ENCODE results near the gene ICE1. TPM values are rescaled to one million over a fixed set of nuclear protein-coding genes. Genes with fewer than 3 reads are reported as not detected.
A peak's percentile ranks its signal among the peaks of the same experiment; 100 is the strongest.

The ICE1 gene
- total and polyA plus RNA-seq, 3 donors from 2014 or later: 13.8 to 35.6 (median 34.5) TPM

- no peak overlapping the region for H3K4me3 ChIP-seq
- intact Hi-C loops (cut with DNase I; ENCODE audit: low total_unique reads): loop anchor here (10.0 kb wide), 1 partner anchor 284 kb away; no protein-coding TSS in a partner anchor
- peaks cover 10% of the 10 kb centered on the region for H3K4me1 ChIP-seq
- no peaks in the 10 kb centered on the region for H3K9me3 ChIP-seq
- no peak overlapping the region for H3K27ac ChIP-seq
- H3K36me3 ChIP-seq (ENCODE audit: low read depth, missing control alignments): no peaks in the 10 kb centered on the region
- no peak for DNase-seq
- no peaks in the 10 kb centered on the region for H3K27me3 ChIP-seq
- 86 to 92% methylated on average over 7 of the region's 7 CpGs for WGBS, 2 donors
- TF ChIP-seq CTCF (IDR thresholded peaks at IDR 0.05): no peak
- TF ChIP-seq POLR2A (IDR thresholded peaks at IDR 0.05): no peak
Observed at GRCh38 chr5:5418764-5419163, 3.7 kb upstream of the ICE1 start.

- Histone ChIP-seq H3K27ac (no peak overlapping the region), H3K27me3 (no peaks in the 10 kb centered on the region), H3K36me3 (ENCODE audit: low read depth, missing control alignments) (no peaks in the 10 kb centered on the region), H3K9me3 (no peaks in the 10 kb centered on the region), H3K4me1 (peaks cover 18% of the 10 kb centered on the region), H3K4me3 (no peak overlapping the region)
- WGBS, 2 donors: 28 to 29% methylated on average over 10 to 11 of the region's 11 CpGs
- TF ChIP-seq CTCF (IDR thresholded peaks at IDR 0.05): peak; percentile 60 to 73 (median 71)
- no peak for TF ChIP-seq POLR2A (IDR thresholded peaks at IDR 0.05)
- intact Hi-C loops (cut with DNase I; ENCODE audit: low total_unique reads): loop anchor here (10.0 kb wide), 1 partner anchor 285 kb away; no protein-coding TSS in a partner anchor
- DNase-seq: no peak
Observed at GRCh38 chr5:5419291-5420210, 2.9 kb upstream of the ICE1 start.

- Histone ChIP-seq H3K27me3 (no peaks in the 10 kb centered on the region), H3K36me3 (ENCODE audit: low read depth, missing control alignments) (no peaks in the 10 kb centered on the region), H3K9me3 (no peaks in the 10 kb centered on the region), H3K4me3 (no peak overlapping the region), H3K4me1 (peaks cover 24% of the 10 kb centered on the region), H3K27ac (no peak overlapping the region)
- intact Hi-C loops (cut with DNase I; ENCODE audit: low total_unique reads): no loop called here
- WGBS, 2 donors: 81 to 82% methylated on average over 3 of the region's 3 CpGs
- no peak for TF ChIP-seq POLR2A (IDR thresholded peaks at IDR 0.05)
- no peak for TF ChIP-seq CTCF (IDR thresholded peaks at IDR 0.05)
- no peak for DNase-seq
Observed at GRCh38 chr5:5420251-5420650, 2.2 kb upstream of the ICE1 start.

- intact Hi-C loops (cut with DNase I; ENCODE audit: low total_unique reads): no loop called here
- 14 to 18% methylated on average over 24 of the region's 24 CpGs for WGBS, 2 donors
- DNase-seq: no peak
Observed at GRCh38 chr5:5421149-5421960, 1.1 kb upstream of the ICE1 start.

More at GRCh38 chr5:5421149-5421960, 1.1 kb upstream of the ICE1 start:
- H3K27me3 ChIP-seq: no peaks in the 10 kb centered on the region
- H3K4me3 ChIP-seq: peak overlapping the region; percentile 85 to 99
- H3K9me3 ChIP-seq: no peaks in the 10 kb centered on the region
- peak overlapping the region; percentile 92 to 99 for H3K27ac ChIP-seq
- TF ChIP-seq POLR2A (IDR thresholded peaks at IDR 0.05) (no peak), CTCF (IDR thresholded peaks at IDR 0.05) (no peak)
- peaks cover 27% of the 10 kb centered on the region for H3K4me1 ChIP-seq
- H3K36me3 ChIP-seq (ENCODE audit: low read depth, missing control alignments): no peaks in the 10 kb centered on the region

Measured in testis (tissue), 3 donors.